ENCODE measurements around the gene ZNF565. TPM values are rescaled to one million over a fixed set of nuclear protein-coding genes. Genes with fewer than 3 reads are reported as not detected.

ZNF565 gene
- total and polyA plus RNA-seq, 3 experiments from 2014 or later: 2.1 to 6.4 (median 2.5) TPM

GRCh38 chr19:36152352-36153091, 61.9 kb downstream of the ZNF565 start, which contains the start of gene COX7A1:
Gene COX7A1, minus strand, starts transcription at chr19:36152447. Its CDS starts 40 bp downstream, at chr19:36152407.
- H3K4me1 ChIP-seq (ENCODE audit: insufficient read depth, low read length): no peaks in the 10 kb centered on the region
- peaks cover 0 to 1% (median 0%) of the 10 kb centered on the region in 3 donors for H3K4me1 Mint-ChIP-seq
- no peak within 1 kb of the TSS for H3K27ac Mint-ChIP-seq

DNA sequence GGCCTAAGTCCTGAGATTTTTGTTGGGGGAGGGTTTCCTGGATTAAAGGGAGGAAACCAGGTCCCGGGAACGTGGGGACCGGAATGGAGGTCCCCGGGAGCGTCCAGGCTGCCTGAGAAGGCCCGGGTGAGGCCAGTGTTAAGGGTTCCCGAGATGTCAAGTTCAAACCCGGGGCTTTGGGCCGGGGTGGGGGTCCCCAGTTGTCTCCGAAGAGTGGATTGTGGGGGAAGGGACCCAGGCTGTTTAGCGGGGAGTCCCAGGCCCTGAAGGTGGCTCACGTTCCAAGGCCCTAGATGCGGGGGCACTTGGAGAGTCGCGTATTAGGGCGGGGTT, 62.5 kb downstream of the ZNF565 start:
- H3K36me3 ChIP-seq (ENCODE audit: insufficient read depth, low read length): no peaks in the 10 kb centered on the region
- no peaks in the 10 kb centered on the region for H3K9me3 Mint-ChIP-seq
- no peaks in the 10 kb centered on the region for H3K4me1 ChIP-seq (ENCODE audit: insufficient read depth, low read length)
- H3K9me3 ChIP-seq (ENCODE audit: low read length): no peaks in the 10 kb centered on the region
- POLR2A ChIA-PET: no interaction called here
- no peak overlapping the region for H3K4me3 Mint-ChIP-seq
- CTCF ChIA-PET: no interaction called here
- no peak overlapping the region for H3K27ac Mint-ChIP-seq
- no peak overlapping the region for H3K4me3 ChIP-seq (ENCODE audit: low read length)
- no peaks in the 10 kb centered on the region for H3K27me3 Mint-ChIP-seq
- peaks cover 0 to 41% (median 12%) of the 10 kb centered on the region in 3 donors for H3K36me3 Mint-ChIP-seq
- DNase-seq: no peak
- H3K4me1 Mint-ChIP-seq: peaks cover 0 to 3% (median 3%) of the 10 kb centered on the region in 3 donors
- no peak overlapping the region for H3K27ac ChIP-seq (ENCODE audit: low read depth, low read length)
- H3K27me3 ChIP-seq (ENCODE audit: insufficient read depth, low read length, poor library complexity, severe bottlenecking): no peaks in the 10 kb centered on the region

More at GRCh38 chr19:36152352-36153091, 61.9 kb downstream of the ZNF565 start, which contains the start of gene COX7A1:
- Mint-ChIP-seq H3K4me3 (no peak within 1 kb of the TSS), H3K9me3 (no peaks in the 10 kb centered on the region), H3K27me3 (no peaks in the 10 kb centered on the region), H3K36me3 (peaks cover 0 to 38% (median 9%) of the 10 kb centered on the region in 3 donors)
- Histone ChIP-seq H3K4me3 (ENCODE audit: low read length) (no peak within 1 kb of the TSS), H3K27ac (ENCODE audit: low read depth, low read length) (no peak within 1 kb of the TSS), H3K27me3 (ENCODE audit: insufficient read depth, low read length, poor library complexity, severe bottlenecking) (no peaks in the 10 kb centered on the region), H3K9me3 (ENCODE audit: low read length) (no peaks in the 10 kb centered on the region), H3K36me3 (ENCODE audit: insufficient read depth, low read length) (no peaks in the 10 kb centered on the region)
- no peak for DNase-seq
- CTCF ChIA-PET: interaction anchor here (0.6 kb wide), 1 partner anchor 24 kb away, joined by 3 read pairs; no protein-coding TSS in a partner anchor
- POLR2A ChIA-PET: no interaction called here

DNA sequence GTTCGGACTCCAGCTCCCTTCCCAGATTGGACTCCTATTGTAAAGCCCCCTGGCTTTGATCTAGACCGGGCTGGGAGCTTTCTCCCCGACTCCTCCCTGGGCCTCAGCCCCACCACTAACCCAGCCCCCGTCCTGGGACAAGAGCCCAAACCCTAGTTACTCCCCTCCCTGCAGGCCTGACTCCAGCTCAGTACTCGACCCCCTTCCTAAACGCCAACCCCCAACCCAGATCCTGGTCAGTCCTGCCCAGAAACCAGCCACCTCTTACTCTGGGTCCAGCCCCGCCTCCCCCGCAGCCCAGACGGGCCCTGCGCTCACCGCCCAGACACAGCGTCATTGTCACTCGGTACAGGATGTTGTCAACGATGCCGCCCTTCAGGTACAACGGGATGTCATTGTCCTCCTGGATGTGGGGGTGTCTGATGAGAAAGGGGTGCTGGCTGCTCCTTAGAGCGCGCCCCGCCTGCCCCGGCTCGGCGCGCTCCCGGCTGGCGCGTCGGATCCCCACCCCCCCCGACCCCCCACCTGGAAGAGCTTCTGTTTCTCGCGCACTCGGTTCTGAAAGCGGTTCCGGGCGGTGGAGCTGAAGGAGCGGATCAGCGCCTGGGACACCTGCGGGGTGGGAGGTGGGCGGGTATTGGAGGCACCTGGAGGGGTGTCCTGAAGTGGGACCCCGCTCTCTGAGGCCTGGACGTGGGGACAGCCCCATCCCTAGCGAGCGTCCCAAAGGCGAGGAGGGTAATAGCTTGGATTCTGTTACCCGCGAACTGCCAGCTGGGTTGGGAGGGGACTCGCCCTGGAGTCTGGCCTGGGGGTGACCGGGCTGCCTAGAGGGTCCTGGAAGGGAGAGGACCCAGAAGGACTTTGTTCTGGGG, 63.1 kb downstream of the ZNF565 start:
- no peak for DNase-seq
- ChIA-PET CTCF (interaction anchor here (2.3 kb wide), 1 partner anchor 24 kb away, joined by 15 read pairs; no protein-coding TSS in a partner anchor), POLR2A (no interaction called here)
- Mint-ChIP-seq H3K36me3 (peaks cover 3 to 47% (median 15%) of the 10 kb centered on the region in 3 donors), H3K4me3 (no peak overlapping the region), H3K27me3 (no peaks in the 10 kb centered on the region), H3K27ac (no peak overlapping the region), H3K4me1 (peaks cover 2 to 9% (median 6%) of the 10 kb centered on the region in 3 donors), H3K9me3 (no peaks in the 10 kb centered on the region)
- no peak overlapping the region for H3K4me3 ChIP-seq (ENCODE audit: low read length)
- H3K9me3 ChIP-seq (ENCODE audit: low read length): no peaks in the 10 kb centered on the region
- H3K36me3 ChIP-seq (ENCODE audit: insufficient read depth, low read length): peaks cover 3% of the 10 kb centered on the region
- no peak overlapping the region for H3K27ac ChIP-seq (ENCODE audit: low read depth, low read length)
- no peaks in the 10 kb centered on the region for H3K4me1 ChIP-seq (ENCODE audit: insufficient read depth, low read length)
- no peaks in the 10 kb centered on the region for H3K27me3 ChIP-seq (ENCODE audit: insufficient read depth, low read length, poor library complexity, severe bottlenecking)

DNA sequence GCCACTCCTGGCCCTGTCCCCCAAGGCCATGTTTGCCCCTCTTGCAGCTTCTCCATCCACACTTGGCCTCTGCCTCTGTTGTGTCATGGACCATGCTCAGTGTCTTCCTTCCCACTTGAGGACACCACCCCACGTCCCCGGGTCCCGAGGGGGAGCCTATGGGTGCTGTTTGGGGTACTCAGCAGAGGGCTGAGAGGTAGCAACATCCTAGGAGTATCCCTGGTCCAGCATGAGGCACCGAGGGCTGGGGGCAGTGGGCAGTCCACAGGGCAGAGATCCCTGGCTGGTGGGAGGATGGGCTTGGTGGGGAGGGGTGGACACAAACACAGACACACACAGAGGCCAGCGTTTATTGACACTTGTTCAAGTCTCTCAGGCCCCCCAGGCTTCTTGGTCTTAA, 63.9 kb downstream of the ZNF565 start:
- H3K9me3 Mint-ChIP-seq: no peaks in the 10 kb centered on the region
- H3K4me1 Mint-ChIP-seq: peaks cover 3 to 11% (median 6%) of the 10 kb centered on the region in 3 donors
- no peaks in the 10 kb centered on the region for H3K27me3 Mint-ChIP-seq
- H3K36me3 Mint-ChIP-seq: peaks cover 6 to 55% (median 18%) of the 10 kb centered on the region in 3 donors
- POLR2A ChIA-PET: no interaction called here
- Histone ChIP-seq H3K27me3 (ENCODE audit: insufficient read depth, low read length, poor library complexity, severe bottlenecking) (no peaks in the 10 kb centered on the region), H3K4me1 (ENCODE audit: insufficient read depth, low read length) (no peaks in the 10 kb centered on the region), H3K9me3 (ENCODE audit: low read length) (no peaks in the 10 kb centered on the region), H3K27ac (ENCODE audit: low read depth, low read length) (no peak overlapping the region), H3K4me3 (ENCODE audit: low read length) (no peak overlapping the region), H3K36me3 (ENCODE audit: insufficient read depth, low read length) (peaks cover 11% of the 10 kb centered on the region)
- no peak for DNase-seq
- no peak overlapping the region for H3K4me3 Mint-ChIP-seq
- H3K27ac Mint-ChIP-seq: no peak overlapping the region
- CTCF ChIA-PET: interaction anchor here (2.3 kb wide), 1 partner anchor 23 kb away, joined by 15 read pairs; no protein-coding TSS in a partner anchor

DNA sequence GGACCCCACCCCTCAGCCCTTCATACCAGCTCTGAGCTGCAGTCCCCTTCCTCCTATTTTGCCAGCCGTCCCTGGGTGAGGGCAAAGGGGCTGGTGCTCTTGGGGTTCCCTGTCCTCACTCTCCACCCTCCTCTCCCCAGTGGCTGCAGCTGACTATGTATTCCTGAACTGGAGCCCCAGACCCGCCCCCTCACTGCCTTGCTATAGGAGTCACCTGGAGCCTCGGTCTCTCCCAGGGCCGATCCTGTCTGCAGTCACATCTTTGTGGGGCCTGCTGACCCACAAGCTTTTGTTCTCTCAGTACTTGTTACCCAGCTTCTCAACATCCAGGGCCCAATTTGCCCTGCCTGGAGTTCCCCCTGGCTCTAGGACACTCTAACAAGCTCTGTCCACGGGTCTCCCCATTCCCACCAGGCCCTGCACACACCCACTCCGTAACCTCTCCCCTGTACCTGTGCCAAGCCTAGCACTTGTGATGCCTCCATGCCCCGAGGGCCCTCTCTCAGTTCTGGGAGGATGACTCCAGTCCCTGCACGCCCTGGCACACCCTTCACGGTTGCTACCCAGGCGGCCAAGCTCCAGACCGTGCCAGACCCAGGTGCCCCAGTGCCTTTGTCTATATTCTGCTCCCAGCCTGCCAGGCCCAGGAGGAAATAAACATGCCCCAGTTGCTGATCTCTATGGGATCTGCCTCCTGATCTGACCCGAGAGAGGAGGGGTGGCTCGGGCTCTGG, 64.6 kb downstream of the ZNF565 start:
- Mint-ChIP-seq H3K27ac (peak overlapping the region in 3 of 8 donors; percentile 23 to 85 (median 60)), H3K36me3 (peaks cover 6 to 62% (median 18%) of the 10 kb centered on the region in 3 donors), H3K4me1 (peaks cover 3 to 11% (median 6%) of the 10 kb centered on the region in 3 donors), H3K27me3 (no peaks in the 10 kb centered on the region), H3K9me3 (no peaks in the 10 kb centered on the region), H3K4me3 (no peak overlapping the region)
- Histone ChIP-seq H3K9me3 (ENCODE audit: low read length) (no peaks in the 10 kb centered on the region), H3K27ac (ENCODE audit: low read depth, low read length) (no peak overlapping the region), H3K4me1 (ENCODE audit: insufficient read depth, low read length) (no peaks in the 10 kb centered on the region), H3K4me3 (ENCODE audit: low read length) (no peak overlapping the region), H3K27me3 (ENCODE audit: insufficient read depth, low read length, poor library complexity, severe bottlenecking) (no peaks in the 10 kb centered on the region), H3K36me3 (ENCODE audit: insufficient read depth, low read length) (peaks cover 12% of the 10 kb centered on the region)
- ChIA-PET CTCF (interaction anchor here (2.3 kb wide), 1 partner anchor 22 kb away, joined by 15 read pairs; no protein-coding TSS in a partner anchor), POLR2A (no interaction called here)
- DNase-seq: no peak

GRCh38 chr19:36144624-36145023, 69.8 kb downstream of the ZNF565 start:
- H3K4me3 Mint-ChIP-seq: peak overlapping the region in 2 of 7 donors; percentile 5 to 32
- no peak for DNase-seq
- POLR2A ChIA-PET: no interaction called here
- CTCF ChIA-PET: interaction anchor here (1.4 to 5.9 kb wide), 2 partner anchors 17 to 19 kb away, joined by 3 to 36 read pairs; no protein-coding TSS in a partner anchor
- no peak overlapping the region for H3K27ac ChIP-seq (ENCODE audit: low read depth, low read length)
- peaks cover 28% of the 10 kb centered on the region for H3K36me3 ChIP-seq (ENCODE audit: insufficient read depth, low read length)
- H3K36me3 Mint-ChIP-seq: peaks cover 10 to 79% (median 26%) of the 10 kb centered on the region in 3 donors
- no peaks in the 10 kb centered on the region for H3K9me3 ChIP-seq (ENCODE audit: low read length)
- no peak overlapping the region for H3K27ac Mint-ChIP-seq
- peaks cover 21 to 22% (median 22%) of the 10 kb centered on the region in 3 donors for H3K4me1 Mint-ChIP-seq
- peaks cover 9% of the 10 kb centered on the region for H3K4me1 ChIP-seq (ENCODE audit: insufficient read depth, low read length)
- H3K27me3 Mint-ChIP-seq: no peaks in the 10 kb centered on the region
- no peaks in the 10 kb centered on the region for H3K27me3 ChIP-seq (ENCODE audit: insufficient read depth, low read length, poor library complexity, severe bottlenecking)
- H3K4me3 ChIP-seq (ENCODE audit: low read length): no peak overlapping the region
- no peaks in the 10 kb centered on the region for H3K9me3 Mint-ChIP-seq

DNA sequence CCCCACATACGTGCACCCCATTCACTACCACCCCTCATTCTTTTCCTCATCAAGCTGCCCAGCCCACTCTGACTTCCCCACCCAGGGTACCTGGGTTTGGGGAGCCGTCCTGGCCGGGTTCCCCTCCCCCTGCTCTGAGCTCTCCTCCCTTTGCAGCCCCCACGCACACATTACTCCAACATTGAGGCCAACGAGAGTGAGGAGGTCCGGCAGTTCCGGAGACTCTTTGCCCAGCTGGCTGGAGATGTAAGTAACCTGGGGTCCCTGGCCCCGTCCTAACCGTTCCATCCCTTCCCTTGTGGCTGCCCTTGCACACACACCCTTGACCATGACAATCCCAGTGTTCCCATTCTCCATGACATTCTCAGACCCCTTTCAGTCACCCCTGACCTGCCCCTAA, 72.0 kb downstream of the ZNF565 start:
- H3K36me3 ChIP-seq (ENCODE audit: insufficient read depth, low read length): peaks cover 28% of the 10 kb centered on the region
- H3K4me3 ChIP-seq (ENCODE audit: low read length): no peak overlapping the region
- ChIA-PET CTCF (interaction anchor here (5.9 kb wide), 1 partner anchor 15 kb away, joined by 36 read pairs; no protein-coding TSS in a partner anchor), POLR2A (no interaction called here)
- Mint-ChIP-seq H3K36me3 (peaks cover 10 to 64% (median 18%) of the 10 kb centered on the region in 3 donors), H3K4me1 (peaks cover 24 to 26% (median 25%) of the 10 kb centered on the region in 3 donors), H3K9me3 (no peaks in the 10 kb centered on the region), H3K27ac (peak overlapping the region in 4 of 8 donors; percentile 21 to 94 (median 46)), H3K4me3 (peak overlapping the region in 2 of 7 donors; percentile 19 to 60), H3K27me3 (no peaks in the 10 kb centered on the region)
- no peaks in the 10 kb centered on the region for H3K27me3 ChIP-seq (ENCODE audit: insufficient read depth, low read length, poor library complexity, severe bottlenecking)
- no peaks in the 10 kb centered on the region for H3K9me3 ChIP-seq (ENCODE audit: low read length)
- no peak for DNase-seq
- H3K27ac ChIP-seq (ENCODE audit: low read depth, low read length): no peak overlapping the region
- peaks cover 9% of the 10 kb centered on the region for H3K4me1 ChIP-seq (ENCODE audit: insufficient read depth, low read length)

Data from CD8-positive, alpha-beta memory T cell (primary cell).